A673 (cell line): Measurements from ENCODE around the gene SUDS3. TPM values are rescaled to one million over a fixed set of nuclear protein-coding genes. Genes with fewer than 3 reads are reported as not detected.

Source experiments
- BruUV-seq: library from RNA; stranded (reverse); fragments of 400-500 nt; replicated peaks from 2 replicates; lab custom pipeline; 2021; lab: Mats Ljungman, UMichigan
- CTCF ChIA-PET: fragments of 300-600 bp; sonication (Branson Sonifier 250); formaldehyde crosslinking; loops from one replicate; lab custom pipeline; 2022; ENCODE audit warnings: antibody characterized with exemption; lab: Charles Lee
- POLR2A ChIA-PET: fragments of 300-600 bp; sonication (Branson Sonifier 250); formaldehyde crosslinking; loops from one replicate; lab custom pipeline; 2022; ENCODE audit warnings: antibody characterized with exemption; ENCODE audit not compliant: low non-redundant PET; lab: Charles Lee
- DNase-seq: peaks from one replicate; pipeline ENCODE4 v3.0.0-alpha.2; 2015; ENCODE audit warnings: low spot score
- H3K27ac ChIP-seq: fragments of 200-600 bp; sonication (generic); 2 replicates; pipeline ENCODE4 v1.5.1; 2016; ENCODE audit warnings: mixed run types, low read depth, mild to moderate bottlenecking, mixed read lengths, antibody characterized with exemption, low read length; ENCODE audit not compliant: poor library complexity, severe bottlenecking
- H3K27me3 ChIP-seq: fragments of 200-600 bp; sonication (generic); replicated peaks from 2 replicates; pipeline ENCODE4 v1.6.1; 2017; ENCODE audit warnings: mixed run types, low read depth, mild to moderate bottlenecking, mixed read lengths, antibody characterized with exemption, low read length; ENCODE audit not compliant: insufficient read depth, poor library complexity
- H3K36me3 ChIP-seq: fragments of 200-600 bp; sonication (generic); 2 replicates; pipeline ENCODE4 v1.6.1; 2016; ENCODE audit warnings: mixed run types, mild to moderate bottlenecking, mixed read lengths, antibody characterized with exemption, low read length; ENCODE audit not compliant: insufficient read depth, poor library complexity, severe bottlenecking
- H3K4me1 ChIP-seq: fragments of 200-600 bp; sonication (generic); 2 replicates; pipeline ENCODE4 v1.6.1; 2017; ENCODE audit warnings: mixed run types, mild to moderate bottlenecking, mixed read lengths, antibody characterized with exemption, low read length; ENCODE audit not compliant: insufficient read depth, poor library complexity, severe bottlenecking
- H3K4me3 ChIP-seq: fragments of 200-600 bp; sonication (generic); 2 replicates; pipeline ENCODE4 v1.5.1; 2016; ENCODE audit warnings: low read depth, mixed run types, mild to moderate bottlenecking, mixed read lengths, low read length; ENCODE audit not compliant: poor library complexity, severe bottlenecking
- H3K9me3 ChIP-seq: fragments of 200-600 bp; sonication (generic); 2 replicates; pipeline ENCODE4 v1.6.1; 2016; ENCODE audit warnings: mixed run types, low read depth, mild to moderate bottlenecking, mixed read lengths, antibody characterized with exemption, low read length; ENCODE audit not compliant: poor library complexity, severe bottlenecking
- EZH2 ChIP-seq: fragments of 200-600 bp; sonication (generic); IDR thresholded peaks from 2 replicates; pipeline ENCODE4 v1.6.1; 2017; ENCODE audit warnings: borderline replicate concordance, low read depth, mild to moderate bottlenecking, mixed read lengths, antibody characterized with exemption, low read length; ENCODE audit not compliant: poor library complexity, severe bottlenecking
- intact Hi-C: fragments of 100-400 bp; cut with micrococcal nuclease; formaldehyde crosslinking; loops from one replicate; pipeline ENCODE4 v1.10.0; 2022; ENCODE audit not compliant: unreplicated experiment
- total RNA-seq: library from RNA; stranded (reverse); gene quantifications from 2 replicates; pipeline ENCODE4 v1.2.3, GENCODE V29; 2021
- TF ChIP-seq, protein P1 (sequence below): fragments of 300-800, 200-600 bp; sonication (generic); conservative IDR thresholded peaks from 2 replicates; pipeline ENCODE4 v1.5.1; 2017; ENCODE audit warnings: low read depth, mild to moderate bottlenecking, antibody characterized with exemption, low read length, moderate library complexity, mixed read lengths

SUDS3 gene
- total RNA-seq, 1 experiment from 2014 or later: 50.0 TPM

DNA sequence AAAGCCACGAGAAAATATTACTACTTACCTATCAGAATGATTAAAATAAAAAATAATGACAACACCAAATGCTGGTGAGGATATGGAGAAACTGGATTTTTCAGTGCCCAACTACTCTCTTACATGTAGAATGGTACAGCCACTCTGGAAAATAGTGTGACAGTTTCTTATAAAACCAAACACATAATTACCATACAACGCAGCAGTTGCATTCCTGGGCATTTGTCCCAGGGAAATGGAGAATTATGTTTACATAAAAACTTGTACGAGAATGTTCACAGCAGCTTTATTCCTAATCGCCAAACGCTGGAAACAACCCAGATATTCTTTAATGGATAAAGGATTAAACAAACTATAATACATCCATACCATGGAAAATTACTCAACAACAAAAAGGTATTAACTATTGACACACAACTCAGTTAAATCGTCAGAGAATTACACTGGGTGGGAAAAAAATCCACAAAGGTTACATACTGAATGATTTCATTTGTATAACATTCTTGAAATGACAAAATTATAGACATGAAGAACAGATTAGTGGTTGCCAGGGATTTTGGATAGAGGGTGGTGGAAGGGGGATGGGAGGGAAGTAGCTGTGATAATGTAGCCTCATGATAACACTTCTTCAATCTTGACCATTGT, 39.0 kb upstream of the SUDS3 start:
- ChIA-PET CTCF (no interaction called here), POLR2A (no interaction called here)
- H3K4me3 ChIP-seq: no peak overlapping the region
- intact Hi-C loops: no loop called here
- H3K36me3 ChIP-seq: no peaks in the 10 kb centered on the region
- peak overlapping the region; percentile 59 for H3K27ac ChIP-seq
- H3K4me1 ChIP-seq: peaks cover 61% of the 10 kb centered on the region
- H3K27me3 ChIP-seq: no peaks in the 10 kb centered on the region
- BruUV-seq: no TSS peak
- peak; percentile 55 for DNase-seq
- no peaks in the 10 kb centered on the region for H3K9me3 ChIP-seq
- no peak for TF ChIP-seq EZH2
- TF ChIP-seq, protein P1, sequence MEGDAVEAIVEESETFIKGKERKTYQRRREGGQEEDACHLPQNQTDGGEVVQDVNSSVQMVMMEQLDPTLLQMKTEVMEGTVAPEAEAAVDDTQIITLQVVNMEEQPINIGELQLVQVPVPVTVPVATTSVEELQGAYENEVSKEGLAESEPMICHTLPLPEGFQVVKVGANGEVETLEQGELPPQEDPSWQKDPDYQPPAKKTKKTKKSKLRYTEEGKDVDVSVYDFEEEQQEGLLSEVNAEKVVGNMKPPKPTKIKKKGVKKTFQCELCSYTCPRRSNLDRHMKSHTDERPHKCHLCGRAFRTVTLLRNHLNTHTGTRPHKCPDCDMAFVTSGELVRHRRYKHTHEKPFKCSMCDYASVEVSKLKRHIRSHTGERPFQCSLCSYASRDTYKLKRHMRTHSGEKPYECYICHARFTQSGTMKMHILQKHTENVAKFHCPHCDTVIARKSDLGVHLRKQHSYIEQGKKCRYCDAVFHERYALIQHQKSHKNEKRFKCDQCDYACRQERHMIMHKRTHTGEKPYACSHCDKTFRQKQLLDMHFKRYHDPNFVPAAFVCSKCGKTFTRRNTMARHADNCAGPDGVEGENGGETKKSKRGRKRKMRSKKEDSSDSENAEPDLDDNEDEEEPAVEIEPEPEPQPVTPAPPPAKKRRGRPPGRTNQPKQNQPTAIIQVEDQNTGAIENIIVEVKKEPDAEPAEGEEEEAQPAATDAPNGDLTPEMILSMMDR: no peak

DNA sequence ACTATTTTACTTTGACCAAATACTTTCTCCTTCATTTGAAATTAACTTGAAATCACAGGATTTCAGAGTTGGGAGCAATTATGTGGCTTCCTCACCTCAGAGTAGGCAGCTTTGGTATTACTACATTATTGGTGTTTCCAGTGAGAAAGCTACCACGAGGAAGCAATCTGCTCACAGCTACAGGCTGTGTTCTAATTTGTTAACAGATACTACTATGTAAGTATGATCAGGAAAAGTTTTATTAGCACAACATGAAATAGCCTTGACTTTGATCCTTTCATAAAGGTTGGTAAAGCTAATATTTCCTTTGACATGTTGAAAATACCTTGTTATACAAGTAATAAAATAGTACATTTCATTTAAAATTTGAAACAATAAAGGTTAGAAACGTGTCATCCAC, 34.3 kb upstream of the SUDS3 start:
- TF ChIP-seq, protein P1: no peak
- no peak for TF ChIP-seq EZH2
- Histone ChIP-seq H3K27ac (peak overlapping the region; percentile 34), H3K9me3 (no peaks in the 10 kb centered on the region), H3K4me1 (peaks cover 60% of the 10 kb centered on the region), H3K4me3 (no peak overlapping the region), H3K36me3 (no peaks in the 10 kb centered on the region), H3K27me3 (no peaks in the 10 kb centered on the region)
- CTCF ChIA-PET: no interaction called here
- intact Hi-C loops: no loop called here
- DNase-seq: no peak
- BruUV-seq: no TSS peak
- POLR2A ChIA-PET: interaction anchor here (0.8 kb wide), 1 partner anchor 9 kb away, joined by 3 read pairs; no protein-coding TSS in a partner anchor

DNA sequence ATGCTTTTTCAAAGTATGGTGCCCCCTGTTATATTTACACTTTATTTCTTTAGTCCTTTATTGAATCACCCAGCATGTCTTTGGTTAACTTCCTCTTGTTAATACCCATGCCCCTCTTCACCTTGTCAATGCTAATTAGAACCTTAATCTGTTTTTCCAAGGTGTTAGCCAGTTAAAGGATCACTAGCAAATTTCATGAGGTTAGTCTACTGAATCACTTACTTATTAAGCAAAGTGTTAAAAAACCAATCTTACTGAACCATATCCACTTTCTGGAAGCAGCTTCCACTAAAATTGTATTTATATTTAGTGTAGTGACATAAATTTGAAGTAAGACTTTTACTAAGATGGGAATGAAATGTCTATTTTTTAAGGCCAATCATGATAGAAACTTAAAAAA, 31.5 kb upstream of the SUDS3 start:
- Histone ChIP-seq H3K4me1 (peaks cover 40% of the 10 kb centered on the region), H3K27me3 (no peaks in the 10 kb centered on the region), H3K4me3 (no peak overlapping the region), H3K27ac (peak overlapping the region; percentile 20), H3K36me3 (no peaks in the 10 kb centered on the region), H3K9me3 (no peaks in the 10 kb centered on the region)
- BruUV-seq: no TSS peak
- no peak for DNase-seq
- ChIA-PET CTCF (no interaction called here), POLR2A (interaction anchor here (0.6 kb wide), 1 partner anchor 62 kb away, joined by 3 read pairs; no protein-coding TSS in a partner anchor)
- TF ChIP-seq EZH2: no peak
- TF ChIP-seq, protein P1: no peak
- intact Hi-C loops: no loop called here
